NCI-H524 (cell line): ENCODE measurements around the gene NUP62.
A peak's percentile ranks its signal among the peaks of the same experiment; 100 is the strongest.
"Not testable (repeated sequence)": the region's sequence is repeated elsewhere in the genome, so short reads cannot be mapped to it uniquely, and the experiment has no call there.

ENCODE experiments used
- DNase-seq, 2 experiments: peaks; one replicate each; lab custom pipeline; 2025; lab: John Stamatoyannopoulos, UW

Gene NUP62

GRCh38 chr19:49951806-49952478 is 22.6 kb upstream of the NUP62 start:
- no peak for DNase-seq

GRCh38 chr19:49950956-49951526 is 21.7 kb upstream of the NUP62 start:
- no peak for DNase-seq

- DNase-seq, result no peak
Observed at GRCh38 chr19:49950590-49950948, 21.3 kb upstream of the NUP62 start.

GRCh38 chr19:49949742-49950589 is 20.7 kb upstream of the NUP62 start:
- no peak for DNase-seq

GRCh38 chr19:49946415-49946814 is 17.1 kb upstream of the NUP62 start:
- DNase-seq, result no peak

GRCh38 chr19:49944567-49944966 is 15.3 kb upstream of the NUP62 start:
- not testable (repeated sequence) for DNase-seq

GRCh38 chr19:49940482-49940791 is 11.1 kb upstream of the NUP62 start:
- DNase-seq, result no peak

- DNase-seq, result peak in 1 of 2 experiments; percentile 58
Observed at GRCh38 chr19:49939721-49940481, 10.6 kb upstream of the NUP62 start.

- DNase-seq, result no peak
Observed at GRCh38 chr19:49938662-49939061, 9.4 kb upstream of the NUP62 start.

GRCh38 chr19:49937750-49938381 is 8.6 kb upstream of the NUP62 start:
- peak; percentile 62 to 82 for DNase-seq

GRCh38 chr19:49936549-49936948 is 7.2 kb upstream of the NUP62 start:
- no peak for DNase-seq

GRCh38 chr19:49933643-49934042 is 4.3 kb upstream of the NUP62 start:
- DNase-seq, result no peak

GRCh38 chr19:49932731-49933131 is 3.4 kb upstream of the NUP62 start:
- no peak for DNase-seq

GRCh38 chr19:49932041-49932451 is 2.7 kb upstream of the NUP62 start:
- no peak for DNase-seq

GRCh38 chr19:49931293-49932040 is 2.2 kb upstream of the NUP62 start:
- DNase-seq, result no peak

- peak in 1 of 2 experiments; percentile 39 for DNase-seq
Observed at GRCh38 chr19:49930483-49931011, 1.2 kb upstream of the NUP62 start.

- DNase-seq, result peak; percentile 92 to 96
Observed at GRCh38 chr19:49929611-49930482, 543 bp upstream of the NUP62 start.

- no peak for DNase-seq
Observed at GRCh38 chr19:49927526-49928264, 1.6 kb downstream of the NUP62 start.

- no peak for DNase-seq
Observed at GRCh38 chr19:49926515-49926914, 2.8 kb downstream of the NUP62 start.
